ENCODE data around the gene TAF11.

GRCh38 chr6:34906826-34907225, 19.0 kb upstream of the TAF11 start:
- TF ChIP-seq POLR2A (IDR thresholded peaks at IDR 0.05) = no peak
- no peak for TF ChIP-seq CTCF (IDR thresholded peaks at IDR 0.05)

Measured in adrenal gland (tissue), 5 donors.